Activated naive CD8-positive, alpha-beta T cell (primary cell): ENCODE measurements around the gene SH3BP2.

Source experiments
- H3K27ac Mint-ChIP-seq: one replicate; pipeline ENCODE4 v1.8.0; 2021; ENCODE audit warnings: mixed read lengths
- H3K27me3 Mint-ChIP-seq: one replicate; pipeline ENCODE4 v1.8.0; 2021; ENCODE audit warnings: mixed read lengths
- H3K36me3 Mint-ChIP-seq: one replicate; pipeline ENCODE4 v1.8.0; 2021; ENCODE audit warnings: mixed read lengths
- H3K4me1 Mint-ChIP-seq: one replicate; pipeline ENCODE4 v1.8.0; 2021; ENCODE audit warnings: low read depth, mixed read lengths
- H3K4me3 Mint-ChIP-seq: one replicate; pipeline ENCODE4 v1.8.0; 2021; ENCODE audit warnings: mild to moderate bottlenecking, mixed read lengths
- H3K9me3 Mint-ChIP-seq: one replicate; pipeline ENCODE4 v1.8.0; 2021; ENCODE audit warnings: low read depth, mixed read lengths

The SH3BP2 gene

GRCh38 chr4:2868877-2869487 lies 76.1 kb downstream of the SH3BP2 start:
- Mint-ChIP-seq H3K4me1 (peaks cover 66% of the 10 kb centered on the region), H3K27me3 (no peaks in the 10 kb centered on the region), H3K27ac (no peak overlapping the region)

GRCh38 chr4:2869659-2870058 lies 76.8 kb downstream of the SH3BP2 start:
- peaks cover 64% of the 10 kb centered on the region for H3K4me1 Mint-ChIP-seq
- H3K9me3 Mint-ChIP-seq, result no peaks in the 10 kb centered on the region
- H3K27me3 Mint-ChIP-seq, result no peaks in the 10 kb centered on the region
- H3K4me3 Mint-ChIP-seq, result no peak overlapping the region
- no peaks in the 10 kb centered on the region for H3K36me3 Mint-ChIP-seq
- H3K27ac Mint-ChIP-seq, result peak overlapping the region; percentile 23

More at GRCh38 chr4:2868877-2869487, 76.1 kb downstream of the SH3BP2 start:
- Mint-ChIP-seq H3K4me3 (no peak overlapping the region), H3K36me3 (no peaks in the 10 kb centered on the region), H3K9me3 (no peaks in the 10 kb centered on the region)

DNA sequence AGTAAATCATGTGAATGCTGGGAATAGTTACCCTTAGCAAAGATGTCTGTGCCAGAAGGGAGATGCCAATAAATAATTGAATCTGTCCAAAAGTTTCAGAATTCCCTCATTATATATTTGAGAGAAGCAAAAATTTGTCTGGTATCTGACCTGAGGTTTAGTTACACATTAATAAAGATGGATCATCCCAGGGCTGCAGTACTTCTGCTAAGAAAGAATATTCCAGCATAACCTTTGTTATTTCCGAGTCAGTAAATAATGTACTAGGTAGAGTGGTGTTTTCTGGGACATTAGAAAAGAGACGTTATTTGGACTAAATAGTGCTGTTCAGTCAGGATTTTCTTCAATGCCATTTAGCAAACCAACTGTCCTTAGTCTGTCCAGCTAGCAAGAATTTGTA lies 77.2 kb downstream of the SH3BP2 start:
- Mint-ChIP-seq H3K27me3 (no peaks in the 10 kb centered on the region), H3K36me3 (no peaks in the 10 kb centered on the region), H3K4me1 (peaks cover 60% of the 10 kb centered on the region), H3K4me3 (no peak overlapping the region), H3K27ac (no peak overlapping the region), H3K9me3 (no peaks in the 10 kb centered on the region)

GRCh38 chr4:2871466-2871865 lies 78.6 kb downstream of the SH3BP2 start:
- Mint-ChIP-seq H3K27me3 (no peaks in the 10 kb centered on the region), H3K36me3 (peaks cover 5% of the 10 kb centered on the region), H3K4me1 (peaks cover 62% of the 10 kb centered on the region), H3K27ac (peak overlapping the region; percentile 74), H3K9me3 (no peaks in the 10 kb centered on the region), H3K4me3 (peak overlapping the region; percentile 5)

DNA sequence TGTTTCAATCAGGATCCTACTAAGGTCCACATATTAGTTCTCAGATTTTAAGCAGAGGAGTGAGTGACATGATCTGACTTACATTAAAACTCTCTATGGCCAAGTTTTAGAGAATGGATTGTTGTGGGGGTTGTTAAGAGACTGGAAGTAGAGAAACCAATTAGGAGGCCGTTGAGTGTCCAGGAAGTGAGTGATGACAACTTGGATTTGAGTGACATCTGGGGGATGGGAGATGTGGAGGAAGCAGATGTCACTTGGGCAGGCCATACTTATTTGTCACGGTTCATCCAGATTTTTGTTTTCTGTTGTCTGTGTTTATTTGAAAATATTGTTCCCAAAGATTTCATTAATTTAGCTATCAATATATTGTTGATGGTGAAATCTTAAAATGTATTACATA lies 79.0 kb downstream of the SH3BP2 start:
- Mint-ChIP-seq H3K27me3 (no peaks in the 10 kb centered on the region), H3K4me1 (peaks cover 60% of the 10 kb centered on the region), H3K36me3 (peaks cover 5% of the 10 kb centered on the region), H3K27ac (peak overlapping the region; percentile 74), H3K9me3 (no peaks in the 10 kb centered on the region), H3K4me3 (peak overlapping the region; percentile 5)

GRCh38 chr4:2873329-2873728 lies 80.4 kb downstream of the SH3BP2 start:
- H3K27me3 Mint-ChIP-seq, result no peaks in the 10 kb centered on the region
- no peak overlapping the region for H3K27ac Mint-ChIP-seq
- H3K36me3 Mint-ChIP-seq, result peaks cover 5% of the 10 kb centered on the region
- H3K4me3 Mint-ChIP-seq, result no peak overlapping the region
- no peaks in the 10 kb centered on the region for H3K9me3 Mint-ChIP-seq
- H3K4me1 Mint-ChIP-seq, result peaks cover 56% of the 10 kb centered on the region

DNA sequence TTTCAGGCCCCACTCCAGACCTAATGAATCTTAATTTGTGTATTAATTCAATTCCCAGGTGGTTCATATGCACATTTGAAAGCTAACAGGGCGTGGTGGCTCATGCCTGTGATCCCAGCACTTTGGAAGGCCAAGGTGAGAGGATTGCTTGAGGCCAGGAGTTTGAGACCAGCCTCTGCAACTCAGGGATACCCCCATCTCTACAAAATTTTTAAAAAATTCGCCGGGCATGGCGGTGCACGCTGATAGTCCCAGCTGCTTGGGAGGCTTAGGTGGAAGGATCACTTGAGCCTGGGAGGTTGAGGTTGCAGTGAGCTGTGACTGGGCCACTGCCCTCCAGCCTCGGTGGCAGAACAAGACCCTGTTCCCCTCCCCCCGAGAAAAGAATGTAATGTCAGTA lies 82.0 kb downstream of the SH3BP2 start:
- peaks cover 5% of the 10 kb centered on the region for H3K36me3 Mint-ChIP-seq
- no peaks in the 10 kb centered on the region for H3K9me3 Mint-ChIP-seq
- H3K4me1 Mint-ChIP-seq, result peaks cover 49% of the 10 kb centered on the region
- H3K27ac Mint-ChIP-seq, result peak overlapping the region; percentile 23
- no peak overlapping the region for H3K4me3 Mint-ChIP-seq
- no peaks in the 10 kb centered on the region for H3K27me3 Mint-ChIP-seq

DNA sequence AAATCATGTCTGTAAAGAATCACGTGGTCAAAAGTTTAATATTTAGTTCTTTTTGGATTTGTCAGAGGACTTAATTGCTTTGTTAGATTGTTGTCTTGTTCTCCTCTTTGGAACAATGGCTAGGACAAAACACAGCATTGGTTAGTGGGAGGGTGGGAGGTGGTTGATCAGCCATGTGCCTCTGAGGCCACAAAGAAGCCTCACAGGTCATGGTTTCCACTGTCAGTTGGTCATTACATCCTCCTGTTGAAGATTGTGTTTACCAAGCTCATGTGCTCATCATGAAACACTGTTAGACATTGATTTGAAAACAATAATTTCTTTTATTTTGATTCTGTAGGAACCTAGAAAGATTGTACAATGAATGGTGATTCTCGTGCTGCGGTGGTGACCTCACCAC lies 82.7 kb downstream of the SH3BP2 start:
- peaks cover 5% of the 10 kb centered on the region for H3K36me3 Mint-ChIP-seq
- peaks cover 46% of the 10 kb centered on the region for H3K4me1 Mint-ChIP-seq

GRCh38 chr4:2878346-2878745 lies 85.5 kb downstream of the SH3BP2 start:
- Mint-ChIP-seq H3K4me1 (peaks cover 30% of the 10 kb centered on the region), H3K9me3 (no peaks in the 10 kb centered on the region), H3K27ac (peak overlapping the region; percentile 83), H3K36me3 (peaks cover 5% of the 10 kb centered on the region), H3K27me3 (no peaks in the 10 kb centered on the region), H3K4me3 (no peak overlapping the region)

More for the DNA sequence above, 82.7 kb downstream of the SH3BP2 start:
- no peaks in the 10 kb centered on the region for H3K9me3 Mint-ChIP-seq
- H3K4me3 Mint-ChIP-seq, result no peak overlapping the region
- H3K27ac Mint-ChIP-seq, result peak overlapping the region; percentile 23
- H3K27me3 Mint-ChIP-seq, result no peaks in the 10 kb centered on the region

- peaks cover 5% of the 10 kb centered on the region for H3K36me3 Mint-ChIP-seq
- no peak overlapping the region for H3K4me3 Mint-ChIP-seq
- peak overlapping the region; percentile 83 for H3K27ac Mint-ChIP-seq
- H3K27me3 Mint-ChIP-seq, result no peaks in the 10 kb centered on the region
- no peaks in the 10 kb centered on the region for H3K9me3 Mint-ChIP-seq
- H3K4me1 Mint-ChIP-seq, result peaks cover 31% of the 10 kb centered on the region
These were observed 86.1 kb downstream of the SH3BP2 start for GRCh38 chr4:2879026-2879425.

DNA sequence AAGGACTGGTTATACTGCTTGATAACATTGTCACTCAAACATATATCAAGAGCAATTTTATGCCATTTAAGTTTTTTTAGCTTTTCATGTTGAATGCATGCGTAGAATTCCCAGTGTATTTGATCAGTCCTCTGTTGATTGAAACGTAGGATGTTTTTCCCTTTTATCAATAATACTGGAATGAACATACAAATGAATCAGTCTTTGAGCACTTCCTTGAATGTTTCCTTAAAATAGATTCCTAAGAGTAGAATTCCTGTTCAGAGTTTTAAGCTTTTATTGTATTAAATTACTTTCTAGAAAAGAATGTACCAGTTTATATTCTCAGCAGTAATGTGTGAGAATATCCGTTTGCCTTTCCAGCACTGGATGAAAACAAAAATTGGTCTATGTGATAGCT lies 88.5 kb downstream of the SH3BP2 start:
- Mint-ChIP-seq H3K4me1 (peaks cover 27% of the 10 kb centered on the region), H3K27ac (no peak overlapping the region), H3K9me3 (no peaks in the 10 kb centered on the region), H3K4me3 (no peak overlapping the region), H3K27me3 (no peaks in the 10 kb centered on the region), H3K36me3 (peaks cover 5% of the 10 kb centered on the region)

DNA sequence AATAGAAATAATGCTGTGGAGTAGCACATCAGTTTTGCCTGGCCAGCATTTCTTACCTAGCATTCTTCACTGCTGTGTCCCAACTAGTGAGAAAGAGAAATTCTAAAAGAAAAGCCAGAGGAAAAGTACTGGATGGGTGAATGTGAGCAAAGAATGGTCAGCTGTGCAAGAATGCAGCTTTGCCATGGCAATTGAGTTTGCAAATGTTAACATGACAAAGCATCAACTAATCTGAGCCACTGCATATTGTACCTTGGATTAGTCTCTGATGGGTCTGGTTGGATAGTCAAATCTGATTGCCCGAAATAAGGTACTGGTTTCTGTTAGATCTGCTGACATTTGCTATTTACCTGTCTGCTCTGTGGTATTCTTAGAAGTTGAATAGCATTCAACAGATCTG lies 89.5 kb downstream of the SH3BP2 start:
- peaks cover 24% of the 10 kb centered on the region for H3K4me1 Mint-ChIP-seq
- H3K4me3 Mint-ChIP-seq, result no peak overlapping the region
- no peaks in the 10 kb centered on the region for H3K9me3 Mint-ChIP-seq
- no peaks in the 10 kb centered on the region for H3K27me3 Mint-ChIP-seq
- peaks cover 5% of the 10 kb centered on the region for H3K36me3 Mint-ChIP-seq
- H3K27ac Mint-ChIP-seq, result no peak overlapping the region

DNA sequence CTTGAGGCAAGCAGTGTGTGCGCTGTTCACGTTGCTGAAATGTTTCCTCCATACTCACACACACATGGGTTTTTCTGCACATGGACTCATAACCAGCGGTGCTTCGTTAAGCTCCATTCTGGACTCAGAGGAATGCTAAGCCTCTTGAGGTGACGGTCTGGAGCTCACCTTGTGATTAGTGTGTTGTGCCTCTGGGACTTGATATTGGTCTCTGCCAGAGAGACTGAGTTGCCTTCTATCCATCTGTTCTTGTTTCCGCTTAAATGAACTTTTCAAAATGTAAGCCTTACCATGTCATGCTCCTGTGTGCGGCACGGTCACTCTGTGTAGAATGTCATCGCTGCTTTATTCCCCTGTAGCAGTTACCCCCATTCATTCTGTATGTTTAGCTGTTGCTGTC lies 93.3 kb downstream of the SH3BP2 start:
- H3K27me3 Mint-ChIP-seq, result no peaks in the 10 kb centered on the region

DNA sequence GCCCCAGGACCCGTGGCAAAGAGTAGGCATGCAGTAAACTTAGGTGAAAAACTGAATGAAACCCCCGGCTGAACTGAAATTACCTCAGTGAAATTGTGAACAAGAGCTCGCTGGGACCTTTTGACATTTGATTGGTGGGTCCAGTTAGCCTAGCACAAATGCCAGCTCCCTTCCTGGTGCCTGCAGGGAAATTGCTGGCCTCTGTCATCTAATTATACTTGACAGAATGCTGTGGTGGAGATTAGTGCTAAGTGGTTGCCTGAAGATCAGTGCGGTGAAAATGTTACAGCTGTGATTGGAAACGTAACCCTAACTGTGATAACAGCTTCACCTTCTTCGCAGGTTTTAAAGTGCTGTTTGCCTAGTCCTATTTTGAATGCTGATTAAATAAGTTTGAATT lies 93.7 kb downstream of the SH3BP2 start:
- Mint-ChIP-seq H3K4me3 (no peak overlapping the region), H3K4me1 (peaks cover 9% of the 10 kb centered on the region), H3K36me3 (peaks cover 5% of the 10 kb centered on the region), H3K27me3 (no peaks in the 10 kb centered on the region), H3K27ac (no peak overlapping the region), H3K9me3 (no peaks in the 10 kb centered on the region)

More for the DNA sequence above, 93.3 kb downstream of the SH3BP2 start:
- peaks cover 10% of the 10 kb centered on the region for H3K4me1 Mint-ChIP-seq
- no peak overlapping the region for H3K27ac Mint-ChIP-seq
- H3K36me3 Mint-ChIP-seq, result peaks cover 5% of the 10 kb centered on the region
- H3K4me3 Mint-ChIP-seq, result no peak overlapping the region
- H3K9me3 Mint-ChIP-seq, result no peaks in the 10 kb centered on the region

GRCh38 chr4:2887343-2887742 lies 94.5 kb downstream of the SH3BP2 start:
- no peaks in the 10 kb centered on the region for H3K27me3 Mint-ChIP-seq
- H3K9me3 Mint-ChIP-seq, result no peaks in the 10 kb centered on the region
- peaks cover 5% of the 10 kb centered on the region for H3K36me3 Mint-ChIP-seq
- H3K4me1 Mint-ChIP-seq, result peaks cover 12% of the 10 kb centered on the region
- no peak overlapping the region for H3K4me3 Mint-ChIP-seq
- H3K27ac Mint-ChIP-seq, result no peak overlapping the region

GRCh38 chr4:2888886-2889285 lies 96.0 kb downstream of the SH3BP2 start:
- H3K27ac Mint-ChIP-seq, result no peak overlapping the region
- H3K9me3 Mint-ChIP-seq, result no peaks in the 10 kb centered on the region
- peaks cover 5% of the 10 kb centered on the region for H3K36me3 Mint-ChIP-seq
- no peaks in the 10 kb centered on the region for H3K27me3 Mint-ChIP-seq
- H3K4me1 Mint-ChIP-seq, result peaks cover 11% of the 10 kb centered on the region
- no peak overlapping the region for H3K4me3 Mint-ChIP-seq
